ENCODE results near the gene KCNQ1. TPM values are rescaled to one million over a fixed set of nuclear protein-coding genes. Genes with fewer than 3 reads are reported as not detected.

KCNQ1 gene
- total RNA-seq, 1 experiment from 2014 or later, result 1.0 TPM

DNA sequence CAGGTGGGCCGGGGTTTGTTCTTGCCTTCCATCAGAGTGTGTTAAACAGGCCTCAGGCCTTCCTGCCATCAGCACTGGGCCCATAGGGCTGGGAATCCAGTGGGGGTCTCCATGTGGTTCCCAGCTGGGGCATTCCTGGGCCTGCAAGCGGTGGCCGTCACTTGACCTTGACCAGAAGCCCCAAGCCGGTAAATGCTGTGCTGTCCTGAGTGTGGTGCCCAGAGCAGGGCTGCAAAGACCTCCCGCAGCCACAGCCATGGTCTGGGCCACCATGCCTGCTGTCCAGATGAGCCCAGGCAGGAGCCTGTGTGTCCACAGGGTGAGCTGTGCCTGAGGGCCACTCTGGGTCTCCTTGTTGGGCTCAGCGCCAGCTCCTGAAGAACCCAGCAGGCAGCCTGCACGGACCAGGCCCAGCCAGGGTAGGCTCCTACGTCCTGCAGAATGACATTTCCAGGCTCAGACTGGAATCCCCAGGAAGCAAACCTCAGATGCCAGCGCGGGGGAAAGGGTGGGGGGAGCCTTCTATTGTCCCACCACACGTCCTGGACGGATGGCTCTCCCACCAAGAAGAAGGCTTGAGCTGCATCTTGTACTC is 137.6 kb downstream of the KCNQ1 start:
- H3K4me3 Mint-ChIP-seq (ENCODE audit: unreplicated experiment), result no peak overlapping the region
- Histone ChIP-seq H3K9me3 (no peaks in the 10 kb centered on the region), H3K4me1 (peaks cover 5% of the 10 kb centered on the region; the same call in 1 of the 2 replicates), H3K27me3 (replicated peaks; ENCODE audit: control insufficient read depth, insufficient read depth, low read length) (no peaks in the 10 kb centered on the region), H3K4me3 (ENCODE audit: low read depth, low read length) (no peak overlapping the region), H3K36me3 (ENCODE audit: control insufficient read depth, insufficient read depth, low read length) (no peaks in the 10 kb centered on the region)
- no peaks in the 10 kb centered on the region for H3K27me3 Mint-ChIP-seq (ENCODE audit: insufficient read depth, unreplicated experiment)
- BruUV-seq (replicated peaks), result no TSS peak
- H3K36me3 Mint-ChIP-seq (ENCODE audit: insufficient read depth, unreplicated experiment), result no peaks in the 10 kb centered on the region
- intact Hi-C loops (cut with micrococcal nuclease; ENCODE audit: unreplicated experiment), result no loop called here
- TF ChIP-seq, protein P1, sequence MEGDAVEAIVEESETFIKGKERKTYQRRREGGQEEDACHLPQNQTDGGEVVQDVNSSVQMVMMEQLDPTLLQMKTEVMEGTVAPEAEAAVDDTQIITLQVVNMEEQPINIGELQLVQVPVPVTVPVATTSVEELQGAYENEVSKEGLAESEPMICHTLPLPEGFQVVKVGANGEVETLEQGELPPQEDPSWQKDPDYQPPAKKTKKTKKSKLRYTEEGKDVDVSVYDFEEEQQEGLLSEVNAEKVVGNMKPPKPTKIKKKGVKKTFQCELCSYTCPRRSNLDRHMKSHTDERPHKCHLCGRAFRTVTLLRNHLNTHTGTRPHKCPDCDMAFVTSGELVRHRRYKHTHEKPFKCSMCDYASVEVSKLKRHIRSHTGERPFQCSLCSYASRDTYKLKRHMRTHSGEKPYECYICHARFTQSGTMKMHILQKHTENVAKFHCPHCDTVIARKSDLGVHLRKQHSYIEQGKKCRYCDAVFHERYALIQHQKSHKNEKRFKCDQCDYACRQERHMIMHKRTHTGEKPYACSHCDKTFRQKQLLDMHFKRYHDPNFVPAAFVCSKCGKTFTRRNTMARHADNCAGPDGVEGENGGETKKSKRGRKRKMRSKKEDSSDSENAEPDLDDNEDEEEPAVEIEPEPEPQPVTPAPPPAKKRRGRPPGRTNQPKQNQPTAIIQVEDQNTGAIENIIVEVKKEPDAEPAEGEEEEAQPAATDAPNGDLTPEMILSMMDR (IDR thresholded peaks at IDR 0.05; ENCODE audit: insufficient read depth in 1 of 2, low read depth in 1 of 2, low read length in 1 of 2, severe bottlenecking in 1 of 2, unreplicated experiment in 1 of 2), result no peak
- peaks cover 6% of the 10 kb centered on the region for H3K4me1 Mint-ChIP-seq (ENCODE audit: low read depth, unreplicated experiment)
- CTCF ChIA-PET, result interaction anchor here (1.3 kb wide), 1 partner anchor 51 kb away, joined by 3 read pairs; no protein-coding TSS in a partner anchor
- H3K27ac Mint-ChIP-seq (ENCODE audit: unreplicated experiment), result no peak overlapping the region
- POLR2A ChIA-PET, result no interaction called here
- peak in 1 of 2 experiments; percentile 29 for DNase-seq
- no peaks in the 10 kb centered on the region for H3K9me3 Mint-ChIP-seq (ENCODE audit: unreplicated experiment)

GRCh38 chr11:2582946-2583604 is 138.3 kb downstream of the KCNQ1 start:
- no peaks in the 10 kb centered on the region for H3K27me3 Mint-ChIP-seq (ENCODE audit: insufficient read depth, unreplicated experiment)
- POLR2A ChIA-PET, result no interaction called here
- H3K27me3 ChIP-seq (replicated peaks; ENCODE audit: control insufficient read depth, insufficient read depth, low read length), result no peaks in the 10 kb centered on the region

GRCh38 chr11:2583605-2583958 is 138.8 kb downstream of the KCNQ1 start:
- intact Hi-C loops (cut with micrococcal nuclease; ENCODE audit: unreplicated experiment), result no loop called here
- Histone ChIP-seq H3K4me1 (no peaks in the 10 kb centered on the region), H3K27me3 (replicated peaks; ENCODE audit: control insufficient read depth, insufficient read depth, low read length) (no peaks in the 10 kb centered on the region), H3K4me3 (ENCODE audit: low read depth, low read length) (no peak overlapping the region), H3K9me3 (no peaks in the 10 kb centered on the region), H3K36me3 (ENCODE audit: control insufficient read depth, insufficient read depth, low read length) (no peaks in the 10 kb centered on the region)
- H3K4me3 Mint-ChIP-seq (ENCODE audit: unreplicated experiment), result no peak overlapping the region
- TF ChIP-seq, protein P1 (IDR thresholded peaks at IDR 0.05; ENCODE audit: insufficient read depth in 1 of 2, low read depth in 1 of 2, low read length in 1 of 2, severe bottlenecking in 1 of 2, unreplicated experiment in 1 of 2), result no peak
- BruUV-seq (replicated peaks), result no TSS peak
- no peaks in the 10 kb centered on the region for H3K27me3 Mint-ChIP-seq (ENCODE audit: insufficient read depth, unreplicated experiment)
- CTCF ChIA-PET, result no interaction called here
- H3K4me1 Mint-ChIP-seq (ENCODE audit: low read depth, unreplicated experiment), result no peaks in the 10 kb centered on the region
- H3K36me3 Mint-ChIP-seq (ENCODE audit: insufficient read depth, unreplicated experiment), result no peaks in the 10 kb centered on the region
- POLR2A ChIA-PET, result no interaction called here
- no peaks in the 10 kb centered on the region for H3K9me3 Mint-ChIP-seq (ENCODE audit: unreplicated experiment)
- H3K27ac Mint-ChIP-seq (ENCODE audit: unreplicated experiment), result no peak overlapping the region
- no peak for DNase-seq

More at GRCh38 chr11:2582946-2583604, 138.3 kb downstream of the KCNQ1 start:
- Mint-ChIP-seq H3K36me3 (ENCODE audit: insufficient read depth, unreplicated experiment) (no peaks in the 10 kb centered on the region), H3K4me3 (ENCODE audit: unreplicated experiment) (no peak overlapping the region), H3K27ac (ENCODE audit: unreplicated experiment) (no peak overlapping the region), H3K4me1 (ENCODE audit: low read depth, unreplicated experiment) (peaks cover under 1% of the 10 kb centered on the region), H3K9me3 (ENCODE audit: unreplicated experiment) (no peaks in the 10 kb centered on the region)
- BruUV-seq (replicated peaks), result no TSS peak
- CTCF ChIA-PET, result interaction anchor here (1.3 kb wide), 1 partner anchor 52 kb away, joined by 3 read pairs; no protein-coding TSS in a partner anchor
- H3K4me1 ChIP-seq, result no peaks in the 10 kb centered on the region
- intact Hi-C loops (cut with micrococcal nuclease; ENCODE audit: unreplicated experiment), result no loop called here
- no peak for DNase-seq
- TF ChIP-seq, protein P1 (IDR thresholded peaks at IDR 0.05; ENCODE audit: insufficient read depth in 1 of 2, low read depth in 1 of 2, low read length in 1 of 2, severe bottlenecking in 1 of 2, unreplicated experiment in 1 of 2), result no peak
- no peaks in the 10 kb centered on the region for H3K9me3 ChIP-seq
- H3K36me3 ChIP-seq (ENCODE audit: control insufficient read depth, insufficient read depth, low read length), result no peaks in the 10 kb centered on the region
- no peak overlapping the region for H3K4me3 ChIP-seq (ENCODE audit: low read depth, low read length)

All from Caco-2 (cell line).